ENCODE data around the gene ADAD2. TPM values are rescaled to one million over a fixed set of nuclear protein-coding genes. Genes with fewer than 3 reads are reported as not detected.

Gene ADAD2
- total and polyA plus RNA-seq, 9 donors = 0.28 to 1.2 (median 0.88) TPM; not detected in 1

DNA sequence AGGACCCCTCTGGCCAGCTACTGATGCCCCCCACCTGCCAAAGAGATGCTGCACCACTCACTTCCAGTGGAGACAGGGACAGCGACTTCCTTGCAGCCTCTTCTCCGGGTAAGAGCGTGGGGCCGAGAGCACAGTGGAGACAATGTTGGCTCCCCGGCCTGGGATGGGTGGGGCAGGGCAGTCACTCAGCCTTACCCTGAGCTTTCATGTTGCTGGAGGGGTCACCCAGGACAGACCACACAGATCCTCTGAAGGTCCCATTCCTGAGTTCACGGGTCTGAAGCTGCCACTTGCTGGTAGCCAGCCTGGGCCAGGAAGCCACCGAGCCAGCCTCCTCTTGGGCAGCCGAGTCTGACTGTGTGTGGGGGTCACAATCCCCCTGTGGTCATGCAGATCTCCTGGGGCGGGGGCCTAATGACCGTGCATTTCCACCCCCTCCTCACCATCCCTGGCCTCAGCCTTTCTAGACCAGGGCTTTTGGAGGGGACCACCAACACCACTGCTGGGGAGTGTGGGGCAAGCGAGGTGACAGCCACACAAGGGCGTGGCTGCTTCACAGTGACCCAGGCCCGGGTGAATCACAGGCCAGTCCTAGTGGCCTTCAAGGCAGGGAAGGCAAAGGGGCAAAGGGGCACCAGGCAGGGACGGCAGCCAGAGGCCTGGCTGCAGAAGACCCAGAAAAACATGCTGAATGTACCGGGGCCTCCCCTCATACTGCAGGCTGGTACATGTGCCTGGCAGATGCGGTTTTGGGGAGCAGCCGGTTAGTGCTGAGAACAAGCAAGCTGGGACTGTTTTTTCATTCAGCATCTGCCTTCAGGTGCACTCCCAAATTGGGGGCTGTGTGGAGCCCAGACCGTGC, 14.5 kb upstream of the ADAD2 start:
- 63% methylated on average over 15 of the region's 18 CpGs for WGBS (ENCODE audit: insufficient coverage)
- H3K27ac ChIP-seq (ENCODE audit: low read length) = peak overlapping the region; percentile 55
- peaks cover 36% of the 10 kb centered on the region for H3K36me3 ChIP-seq (ENCODE audit: control insufficient read depth, insufficient read depth, low read length)
- no peak overlapping the region for H3K4me3 ChIP-seq (ENCODE audit: low read length)
- H3K9me3 ChIP-seq (replicated peaks; ENCODE audit: control insufficient read depth, low read depth, low read length) = no peaks in the 10 kb centered on the region
- no peaks in the 10 kb centered on the region for H3K27me3 ChIP-seq (ENCODE audit: control insufficient read depth, insufficient read depth, low read length)
- peaks cover 17% of the 10 kb centered on the region for H3K4me1 ChIP-seq (ENCODE audit: control insufficient read depth, insufficient read depth, low read length)
- DNase-seq = no peak

DNA sequence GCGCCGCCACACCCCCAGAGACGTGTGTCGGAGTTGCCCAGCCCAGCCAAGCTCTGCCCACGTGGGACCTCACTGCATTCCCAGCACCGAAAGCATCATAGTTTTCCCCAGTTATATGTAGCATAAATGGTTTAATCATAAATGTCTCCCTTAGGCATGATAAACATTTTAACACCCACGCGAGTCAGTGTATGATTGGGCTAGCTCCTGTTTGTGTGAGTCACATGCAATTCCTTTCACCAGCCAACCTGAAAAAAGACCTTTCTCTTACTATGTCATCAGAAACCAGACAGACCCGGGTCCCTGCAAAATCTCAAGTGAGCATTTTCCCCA, 13.2 kb upstream of the ADAD2 start:
- no peak for DNase-seq
- Histone ChIP-seq H3K4me1 (ENCODE audit: control insufficient read depth, insufficient read depth, low read length) (peaks cover 17% of the 10 kb centered on the region), H3K27me3 (ENCODE audit: control insufficient read depth, insufficient read depth, low read length) (no peaks in the 10 kb centered on the region), H3K36me3 (ENCODE audit: control insufficient read depth, insufficient read depth, low read length) (peaks cover 49% of the 10 kb centered on the region), H3K27ac (ENCODE audit: low read length) (peak overlapping the region; percentile 47), H3K9me3 (replicated peaks; ENCODE audit: control insufficient read depth, low read depth, low read length) (no peaks in the 10 kb centered on the region), H3K4me3 (ENCODE audit: low read length) (no peak overlapping the region)
- WGBS (ENCODE audit: insufficient coverage) = 100% methylated on average over 2 of the region's 9 CpGs

DNA sequence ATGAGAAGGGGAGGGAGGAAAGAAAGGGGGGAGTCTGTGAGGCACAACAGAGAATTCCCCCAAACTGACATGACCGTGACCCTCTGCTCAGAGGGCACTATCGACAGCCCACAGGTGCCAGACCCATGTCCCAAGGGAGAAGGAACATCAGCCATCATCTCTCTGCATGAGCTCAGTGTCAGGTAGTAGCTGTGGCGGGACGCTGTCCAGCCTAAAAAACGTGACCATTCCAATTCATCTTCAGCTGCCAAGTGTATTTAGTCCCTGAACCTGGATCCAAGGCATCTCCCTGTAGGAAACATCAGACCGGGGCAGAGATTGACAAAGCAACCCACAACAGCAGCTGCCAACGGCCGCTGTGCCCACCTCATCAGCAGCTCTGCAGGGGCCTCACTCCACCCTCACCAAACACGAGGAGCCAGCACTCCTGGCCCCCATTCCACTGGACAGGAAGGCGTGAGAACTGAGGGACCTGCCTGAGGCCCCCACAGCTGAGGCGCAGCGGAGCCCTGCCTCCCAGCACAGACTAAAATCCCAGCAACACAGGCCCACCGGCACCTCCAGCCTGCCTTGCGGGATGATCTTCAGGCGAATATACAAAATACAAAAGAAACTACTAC, 12.7 kb upstream of the ADAD2 start:
- Histone ChIP-seq H3K9me3 (replicated peaks; ENCODE audit: control insufficient read depth, low read depth, low read length) (no peaks in the 10 kb centered on the region), H3K4me1 (ENCODE audit: control insufficient read depth, insufficient read depth, low read length) (peaks cover 17% of the 10 kb centered on the region), H3K4me3 (ENCODE audit: low read length) (no peak overlapping the region), H3K36me3 (ENCODE audit: control insufficient read depth, insufficient read depth, low read length) (peaks cover 54% of the 10 kb centered on the region), H3K27ac (ENCODE audit: low read length) (no peak overlapping the region), H3K27me3 (ENCODE audit: control insufficient read depth, insufficient read depth, low read length) (no peaks in the 10 kb centered on the region)
- 56% methylated on average over 10 of the region's 15 CpGs for WGBS (ENCODE audit: insufficient coverage)
- DNase-seq = no peak

DNA sequence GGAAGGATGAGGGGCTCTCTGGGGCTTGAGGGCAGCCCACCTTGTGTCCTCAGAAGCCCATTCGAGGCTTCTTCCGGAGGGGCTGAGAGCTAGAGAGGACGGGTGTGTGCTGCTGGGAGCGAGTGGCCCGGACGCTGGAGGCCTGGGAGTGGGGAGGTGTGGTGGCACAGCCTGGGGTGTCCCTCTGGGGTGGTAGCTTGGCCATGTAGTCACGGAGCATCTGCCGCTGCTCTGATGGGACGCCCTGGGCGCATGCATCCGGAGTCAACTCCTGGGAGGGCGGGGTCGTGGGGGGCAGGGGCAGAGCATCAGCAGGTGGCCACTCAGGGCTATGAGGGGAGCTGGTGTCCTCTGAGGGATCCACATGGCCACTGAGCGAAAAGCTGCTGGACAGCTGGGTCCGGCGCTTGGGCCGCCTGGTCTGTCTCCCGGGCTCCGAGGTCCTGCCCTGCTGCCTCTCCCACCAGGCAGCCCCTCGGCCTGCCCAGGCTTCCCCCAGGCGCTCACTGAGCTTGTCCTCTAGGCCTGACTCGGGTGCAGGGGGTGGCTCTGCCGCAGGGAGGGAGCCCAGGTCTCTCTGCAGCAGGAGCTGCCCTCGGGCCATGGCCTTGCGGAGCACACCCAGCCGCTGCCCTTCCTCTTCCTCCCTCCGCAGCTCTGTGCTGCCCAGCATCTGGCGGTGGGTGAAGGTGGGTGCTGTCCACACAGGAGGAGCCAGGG, 11.9 kb upstream of the ADAD2 start:
- Histone ChIP-seq H3K36me3 (ENCODE audit: control insufficient read depth, insufficient read depth, low read length) (peaks cover 62% of the 10 kb centered on the region), H3K4me3 (ENCODE audit: low read length) (no peak overlapping the region), H3K9me3 (replicated peaks; ENCODE audit: control insufficient read depth, low read depth, low read length) (no peaks in the 10 kb centered on the region), H3K4me1 (ENCODE audit: control insufficient read depth, insufficient read depth, low read length) (peaks cover 21% of the 10 kb centered on the region), H3K27me3 (ENCODE audit: control insufficient read depth, insufficient read depth, low read length) (no peaks in the 10 kb centered on the region), H3K27ac (ENCODE audit: low read length) (no peak overlapping the region)
- no peak for DNase-seq
- 86% methylated on average over 22 of the region's 28 CpGs for WGBS (ENCODE audit: insufficient coverage)

DNA sequence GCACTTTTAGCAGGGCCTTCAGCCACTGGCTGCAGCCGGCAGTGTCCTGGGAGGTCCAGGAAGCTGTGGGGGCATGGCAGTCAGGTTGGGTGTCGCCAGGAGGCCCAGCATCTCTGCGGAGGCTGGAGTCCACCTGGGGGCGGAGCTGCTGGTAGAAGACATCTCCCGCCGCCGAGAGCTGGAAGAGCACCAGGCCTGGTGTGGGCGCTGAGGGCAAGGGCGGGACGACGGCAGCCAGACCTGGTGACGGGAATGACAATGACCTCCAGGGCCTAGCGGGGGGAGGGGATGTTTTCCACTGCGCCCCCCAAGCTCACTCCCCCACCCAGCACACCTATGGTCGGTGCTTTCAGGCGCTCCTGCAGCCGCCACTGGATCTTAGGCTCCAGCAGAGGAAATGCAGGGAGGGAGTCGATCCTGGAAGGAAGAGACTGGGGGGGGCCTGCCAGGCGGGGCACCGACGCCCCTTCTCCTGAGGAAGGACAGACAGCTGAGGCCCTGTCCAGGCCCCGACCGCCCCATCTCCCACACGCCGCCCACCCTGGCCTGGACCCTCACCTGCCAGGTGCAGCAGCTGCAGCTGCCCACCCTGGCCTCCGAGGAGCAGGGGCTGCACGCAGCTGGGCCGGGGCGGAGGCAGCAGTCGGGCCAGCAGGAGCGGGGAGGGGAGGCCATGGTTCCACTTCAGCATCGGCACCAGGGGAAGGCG, 11.2 kb upstream of the ADAD2 start:
- Histone ChIP-seq H3K4me1 (ENCODE audit: control insufficient read depth, insufficient read depth, low read length) (peaks cover 27% of the 10 kb centered on the region), H3K36me3 (ENCODE audit: control insufficient read depth, insufficient read depth, low read length) (peaks cover 70% of the 10 kb centered on the region), H3K4me3 (ENCODE audit: low read length) (no peak overlapping the region), H3K27me3 (ENCODE audit: control insufficient read depth, insufficient read depth, low read length) (no peaks in the 10 kb centered on the region), H3K9me3 (replicated peaks; ENCODE audit: control insufficient read depth, low read depth, low read length) (no peaks in the 10 kb centered on the region), H3K27ac (ENCODE audit: low read length) (no peak overlapping the region)
- WGBS (ENCODE audit: insufficient coverage) = 78% methylated on average over 28 of the region's 33 CpGs
- DNase-seq = no peak

DNA sequence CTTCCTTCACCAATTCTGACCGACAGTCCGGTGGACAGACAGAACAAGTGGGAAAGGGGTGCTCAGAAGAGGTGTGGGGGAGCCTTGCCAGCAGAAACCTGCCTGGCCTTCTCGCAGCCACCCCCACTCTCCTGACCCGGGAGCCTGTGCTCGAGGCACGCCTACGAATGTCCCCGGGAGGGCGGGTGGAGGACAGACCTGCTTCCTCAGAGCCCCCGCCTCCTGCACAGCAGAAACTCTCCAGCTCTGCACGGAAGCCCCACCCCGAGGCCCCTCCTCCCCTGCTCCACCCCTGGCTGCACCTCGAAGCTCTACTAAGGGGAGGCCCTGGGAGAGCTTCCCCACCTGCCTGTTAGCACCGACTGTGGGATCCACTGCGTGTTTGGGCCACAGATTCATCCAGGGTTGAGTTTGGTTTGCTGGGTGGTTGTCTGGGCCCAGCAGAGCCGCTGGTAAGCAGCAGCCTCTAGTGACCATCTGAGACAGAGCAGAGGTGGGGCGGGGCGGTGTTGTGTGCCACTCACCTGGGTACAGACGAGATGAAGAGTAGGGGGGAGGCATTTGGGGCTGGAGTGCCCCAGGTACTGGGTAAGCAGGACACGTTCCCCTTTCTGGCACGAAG, 10.3 kb upstream of the ADAD2 start:
- no peak overlapping the region for H3K4me3 ChIP-seq (ENCODE audit: low read length)
- peaks cover 27% of the 10 kb centered on the region for H3K4me1 ChIP-seq (ENCODE audit: control insufficient read depth, insufficient read depth, low read length)
- H3K27ac ChIP-seq (ENCODE audit: low read length) = no peak overlapping the region
- H3K27me3 ChIP-seq (ENCODE audit: control insufficient read depth, insufficient read depth, low read length) = no peaks in the 10 kb centered on the region
- no peaks in the 10 kb centered on the region for H3K9me3 ChIP-seq (replicated peaks; ENCODE audit: control insufficient read depth, low read depth, low read length)
- no peak for DNase-seq
- peaks cover 74% of the 10 kb centered on the region for H3K36me3 ChIP-seq (ENCODE audit: control insufficient read depth, insufficient read depth, low read length)
- WGBS (ENCODE audit: insufficient coverage) = 81% methylated on average over 19 of the region's 21 CpGs

DNA sequence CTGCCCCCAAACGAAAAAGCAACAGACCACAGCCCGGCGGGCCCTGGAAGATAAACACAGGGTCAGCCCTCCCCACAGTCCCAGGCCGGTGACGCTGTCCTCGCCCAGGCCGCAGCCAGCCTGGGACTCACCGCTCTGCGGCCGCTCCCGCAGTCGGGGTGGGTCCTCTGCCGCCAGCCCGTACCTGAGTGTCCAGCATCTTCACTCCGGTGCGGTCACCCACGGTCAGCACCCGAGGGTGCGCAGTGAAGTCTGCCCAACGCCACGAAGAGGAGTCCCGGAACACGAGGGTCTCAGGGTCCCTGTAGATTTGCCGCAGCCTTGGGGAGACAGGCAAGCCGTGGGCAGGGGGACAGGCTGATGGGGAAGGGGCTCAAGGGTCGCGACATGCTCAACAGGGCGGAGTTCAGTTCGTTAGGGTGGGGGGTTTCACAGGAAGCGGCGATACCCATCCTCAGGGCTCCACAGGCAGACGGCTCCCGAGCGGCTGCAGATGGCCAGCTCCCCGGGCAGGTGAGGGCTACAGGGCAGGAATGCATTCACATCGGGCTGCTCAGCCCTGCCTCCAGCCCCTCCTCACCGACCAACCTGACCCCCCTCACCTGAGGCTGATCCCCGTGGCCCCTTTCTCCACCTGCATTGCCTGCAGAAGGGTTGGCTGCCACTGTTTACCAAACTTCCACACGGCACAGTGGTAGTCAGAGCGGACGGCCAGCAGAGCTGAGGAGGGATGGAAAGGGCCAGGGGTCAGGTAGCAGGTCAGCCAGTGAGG, 9.6 kb upstream of the ADAD2 start:
- WGBS (ENCODE audit: insufficient coverage) = 89% methylated on average over 39 of the region's 41 CpGs

DNA sequence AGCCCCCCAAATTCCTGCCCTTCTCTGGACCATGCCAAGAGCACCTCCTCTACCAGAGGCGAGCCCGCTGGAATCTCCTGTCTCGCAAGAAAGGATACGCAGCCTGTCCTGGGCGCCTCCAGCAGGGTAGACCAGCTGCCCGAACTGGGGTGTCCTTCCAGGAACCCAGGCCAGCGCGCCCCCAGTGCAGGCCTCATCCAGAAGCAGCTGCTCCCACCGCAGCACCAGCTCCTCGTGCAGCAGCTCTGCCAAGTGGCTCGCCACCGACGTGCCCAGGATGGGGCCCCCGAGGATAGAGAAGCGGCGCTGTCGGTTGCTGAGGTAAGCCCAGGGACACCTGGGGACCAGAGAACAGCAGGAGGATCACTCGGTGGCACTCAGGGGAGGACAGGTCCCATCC, 8.9 kb upstream of the ADAD2 start:
- 99% methylated on average over 18 of the region's 18 CpGs for WGBS (ENCODE audit: insufficient coverage)
- Histone ChIP-seq H3K27ac (ENCODE audit: low read length) (no peak overlapping the region), H3K9me3 (replicated peaks; ENCODE audit: control insufficient read depth, low read depth, low read length) (no peaks in the 10 kb centered on the region), H3K27me3 (ENCODE audit: control insufficient read depth, insufficient read depth, low read length) (no peaks in the 10 kb centered on the region), H3K4me1 (ENCODE audit: control insufficient read depth, insufficient read depth, low read length) (peaks cover 22% of the 10 kb centered on the region), H3K36me3 (ENCODE audit: control insufficient read depth, insufficient read depth, low read length) (peaks cover 74% of the 10 kb centered on the region), H3K4me3 (ENCODE audit: low read length) (no peak overlapping the region)
- no peak for DNase-seq

More for the DNA sequence above, 9.6 kb upstream of the ADAD2 start:
- Histone ChIP-seq H3K27me3 (ENCODE audit: control insufficient read depth, insufficient read depth, low read length) (no peaks in the 10 kb centered on the region), H3K27ac (ENCODE audit: low read length) (no peak overlapping the region), H3K4me3 (ENCODE audit: low read length) (no peak overlapping the region), H3K36me3 (ENCODE audit: control insufficient read depth, insufficient read depth, low read length) (peaks cover 74% of the 10 kb centered on the region), H3K4me1 (ENCODE audit: control insufficient read depth, insufficient read depth, low read length) (peaks cover 29% of the 10 kb centered on the region), H3K9me3 (replicated peaks; ENCODE audit: control insufficient read depth, low read depth, low read length) (no peaks in the 10 kb centered on the region)
- no peak for DNase-seq

All from muscle of leg (tissue), 11 donors.